GM18907 (cell line): Measurements from ENCODE around the gene FHL1.
"Not testable (repeated sequence)": the region's sequence is repeated elsewhere in the genome, so short reads cannot be mapped to it uniquely, and the experiment has no call there.

ENCODE experiments used
- ATAC-seq: cut with Tn5 transposase; IDR thresholded peaks from one replicate; pipeline ENCODE4 v1.9.1; 2021; ENCODE audit warnings: mild to moderate bottlenecking, moderate library complexity; ENCODE audit not compliant: unreplicated experiment

Gene FHL1

GRCh38 chrX:136146614-136147314, 569 bp upstream of the FHL1 start:
- ATAC-seq, result no peak

GRCh38 chrX:136147976-136148375, 643 bp downstream of the FHL1 start:
- no peak for ATAC-seq

DNA sequence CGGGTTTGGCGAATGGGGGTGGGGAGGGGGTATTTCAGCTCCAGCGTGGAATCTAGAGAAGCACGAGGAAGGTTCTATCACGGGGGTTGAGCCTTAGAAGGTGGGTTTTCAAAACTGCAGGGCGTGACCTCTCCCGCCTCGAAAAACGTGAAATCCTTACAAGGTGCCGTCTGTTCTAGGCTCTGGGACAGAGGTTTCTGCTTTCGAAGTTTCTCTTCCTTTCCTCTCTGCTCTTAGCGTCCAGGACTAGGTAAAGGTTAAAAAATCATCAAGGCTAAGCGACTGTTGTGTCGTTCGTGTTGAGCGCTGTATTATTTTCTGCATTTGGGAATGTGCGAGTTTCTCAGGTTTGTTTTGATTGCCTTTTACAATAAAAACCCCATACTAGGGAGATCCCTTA, 1.1 kb downstream of the FHL1 start:
- no peak for ATAC-seq

DNA sequence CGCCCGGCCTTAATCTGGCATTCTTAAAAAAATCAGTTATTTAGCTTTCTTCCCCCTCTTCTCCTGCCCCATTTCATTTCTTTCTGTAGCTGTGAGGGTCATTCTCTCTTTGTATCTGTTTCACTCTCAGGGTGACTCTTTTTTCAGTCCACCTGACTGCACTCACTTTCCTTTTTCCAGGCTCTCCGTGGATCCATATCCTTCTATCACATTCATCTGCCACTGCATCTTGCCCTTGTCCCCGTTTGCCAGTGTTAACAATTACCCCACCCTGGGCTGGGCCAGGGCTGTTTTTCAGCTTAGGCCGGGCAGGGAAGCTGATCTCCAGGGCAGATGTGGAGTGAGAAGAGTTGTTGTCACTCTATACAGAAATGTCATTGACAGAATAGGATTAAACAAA, 7.7 kb downstream of the FHL1 start:
- ATAC-seq, result no peak

- ATAC-seq, result no peak
Measured at GRCh38 chrX:136156560-136157117, 9.3 kb downstream of the FHL1 start.

DNA sequence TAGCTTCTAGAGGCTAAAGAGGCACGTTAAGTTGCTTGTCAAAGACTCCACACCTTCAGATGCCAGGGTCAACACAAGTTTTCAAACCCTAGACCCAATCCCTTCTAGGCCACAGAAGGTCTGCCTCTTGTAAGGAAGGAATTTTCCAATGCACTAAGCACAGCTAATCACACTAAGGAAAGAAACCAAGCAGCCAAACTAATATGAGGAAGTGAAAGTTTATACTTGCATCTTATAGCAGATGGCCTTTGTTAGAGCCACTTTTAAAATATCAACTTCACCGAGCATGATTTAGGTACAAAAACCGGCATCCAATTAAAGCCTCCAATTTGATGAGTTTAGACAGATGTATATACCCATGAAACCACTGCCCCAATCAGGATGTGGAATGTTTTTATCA, 9.9 kb downstream of the FHL1 start:
- ATAC-seq, result no peak

DNA sequence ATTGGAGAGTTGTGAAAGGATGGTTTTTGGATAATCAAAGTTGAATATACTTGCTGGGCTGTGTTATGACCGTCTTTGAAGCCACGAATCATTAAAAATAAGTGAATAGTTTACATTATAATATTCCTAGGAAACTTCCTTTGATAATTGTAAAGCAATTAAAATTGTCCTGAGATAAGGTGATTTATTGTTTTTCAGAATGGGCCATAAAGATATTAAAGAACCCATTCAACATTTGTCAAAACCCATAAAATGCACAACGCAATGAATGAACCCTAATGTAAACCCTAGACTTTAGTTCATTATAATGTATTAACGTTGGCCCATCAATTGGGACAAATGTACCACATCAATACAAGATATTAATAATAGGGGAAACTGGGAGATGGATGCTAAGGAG, 11.4 kb downstream of the FHL1 start:
- ATAC-seq, result no peak

- ATAC-seq, result no peak
Measured at GRCh38 chrX:136159611-136160025, 12.3 kb downstream of the FHL1 start.

DNA sequence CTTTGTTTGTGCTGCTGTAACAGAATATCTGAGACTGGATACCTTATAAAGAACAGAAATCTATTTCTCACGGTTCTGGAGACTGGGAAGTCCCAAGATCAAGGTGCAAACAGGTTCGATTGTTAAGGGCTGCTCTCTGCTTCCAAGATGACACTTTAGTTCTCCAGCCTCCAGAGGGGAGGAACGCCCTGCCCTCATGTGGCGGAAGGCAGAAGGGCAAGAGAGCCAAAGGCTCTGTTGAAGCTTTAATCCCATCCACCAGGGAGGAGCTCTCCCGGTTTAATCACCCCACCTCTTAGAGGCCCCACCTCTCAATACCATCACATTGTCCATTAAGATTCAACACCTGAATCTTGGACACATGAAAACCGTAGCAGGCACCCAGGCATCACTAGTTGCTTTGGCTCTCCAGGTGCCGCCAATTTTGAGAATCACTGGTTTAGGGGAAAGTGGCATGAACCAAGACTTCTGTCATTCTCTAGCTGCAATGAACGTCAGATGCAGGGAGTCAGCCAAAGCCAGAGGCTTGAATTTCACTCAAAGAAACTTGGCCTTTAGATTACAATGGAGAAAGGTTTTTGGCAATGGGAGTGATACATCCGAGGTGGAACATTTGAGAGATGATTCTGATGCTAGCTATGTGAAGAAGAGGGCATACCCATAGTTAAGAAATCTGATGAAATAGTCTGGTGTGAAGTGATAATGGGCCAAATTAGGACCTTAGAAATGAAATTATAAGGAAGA, 15.7 kb downstream of the FHL1 start:
- peak; percentile 77 for ATAC-seq

- ATAC-seq, result no peak
Measured at GRCh38 chrX:136163689-136164088, 16.4 kb downstream of the FHL1 start.

DNA sequence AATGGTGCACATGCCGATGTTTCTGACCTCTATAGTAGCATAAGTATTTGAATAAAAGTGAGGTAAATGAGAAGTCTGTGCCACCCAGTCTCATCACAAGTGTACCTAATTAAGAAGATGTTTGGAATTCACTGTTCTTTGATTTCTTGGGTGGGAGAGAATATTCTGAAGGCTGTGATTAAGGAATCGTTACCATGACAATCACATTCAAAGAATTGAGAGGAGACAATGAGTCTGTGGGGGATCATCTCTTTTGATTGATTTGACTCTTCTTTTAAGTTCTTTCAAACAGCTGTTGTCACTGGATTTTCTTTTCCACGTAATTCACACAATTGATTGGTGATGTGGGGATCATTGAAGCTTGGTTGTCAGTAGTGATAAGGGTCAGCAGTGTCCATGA, 18.1 kb downstream of the FHL1 start:
- ATAC-seq, result no peak

DNA sequence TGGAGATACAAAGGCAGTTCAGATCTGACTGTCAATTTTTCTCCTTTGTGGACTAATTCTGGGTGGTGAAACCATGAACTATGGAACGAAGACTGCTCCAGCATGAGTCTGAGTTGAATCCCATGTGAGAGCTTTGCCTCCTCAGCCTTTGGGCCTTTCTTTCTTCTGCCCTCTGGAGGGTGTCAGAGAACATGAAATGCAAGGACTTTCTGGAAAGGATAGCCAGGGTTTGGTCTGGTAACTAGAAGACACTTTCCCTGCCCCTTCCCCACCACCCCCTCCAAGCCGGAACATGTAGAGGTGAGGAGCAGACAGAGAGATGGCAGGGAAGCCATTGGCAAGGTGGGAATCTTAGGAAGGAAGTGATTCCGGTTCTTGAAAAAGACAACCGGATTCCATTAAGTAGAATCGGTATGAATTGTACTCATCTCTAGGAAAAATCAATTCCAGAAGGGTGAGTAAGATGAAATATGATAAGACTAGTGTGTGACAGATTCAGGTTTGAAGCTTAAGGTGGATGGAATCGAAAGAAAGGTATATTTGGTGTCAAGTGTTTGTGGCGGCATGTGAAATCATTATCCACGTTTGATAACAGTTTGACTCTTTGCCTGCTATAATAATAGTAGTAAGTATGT, 19.0 kb downstream of the FHL1 start:
- ATAC-seq, result no peak

DNA sequence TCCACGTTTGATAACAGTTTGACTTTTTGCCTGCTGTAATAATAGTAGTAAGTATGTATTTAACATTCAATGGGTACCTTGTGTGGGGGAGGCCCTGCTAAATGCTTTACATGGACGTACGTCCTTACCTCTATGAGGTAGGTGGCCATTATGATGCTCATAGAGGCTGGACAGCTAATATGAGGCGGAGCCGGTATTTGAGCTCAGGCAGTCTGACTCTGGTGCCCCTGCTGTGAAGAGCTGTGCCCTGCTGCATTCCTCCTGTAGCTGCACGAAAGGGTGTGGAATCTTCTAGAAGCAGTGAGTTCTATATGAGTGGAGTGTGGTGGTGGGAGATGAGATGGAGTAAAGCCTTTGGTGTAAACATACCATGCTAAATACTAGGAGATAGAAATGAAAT, 20.7 kb downstream of the FHL1 start:
- not testable (repeated sequence) for ATAC-seq

GRCh38 chrX:136168929-136169735, 21.8 kb downstream of the FHL1 start:
- no peak for ATAC-seq

DNA sequence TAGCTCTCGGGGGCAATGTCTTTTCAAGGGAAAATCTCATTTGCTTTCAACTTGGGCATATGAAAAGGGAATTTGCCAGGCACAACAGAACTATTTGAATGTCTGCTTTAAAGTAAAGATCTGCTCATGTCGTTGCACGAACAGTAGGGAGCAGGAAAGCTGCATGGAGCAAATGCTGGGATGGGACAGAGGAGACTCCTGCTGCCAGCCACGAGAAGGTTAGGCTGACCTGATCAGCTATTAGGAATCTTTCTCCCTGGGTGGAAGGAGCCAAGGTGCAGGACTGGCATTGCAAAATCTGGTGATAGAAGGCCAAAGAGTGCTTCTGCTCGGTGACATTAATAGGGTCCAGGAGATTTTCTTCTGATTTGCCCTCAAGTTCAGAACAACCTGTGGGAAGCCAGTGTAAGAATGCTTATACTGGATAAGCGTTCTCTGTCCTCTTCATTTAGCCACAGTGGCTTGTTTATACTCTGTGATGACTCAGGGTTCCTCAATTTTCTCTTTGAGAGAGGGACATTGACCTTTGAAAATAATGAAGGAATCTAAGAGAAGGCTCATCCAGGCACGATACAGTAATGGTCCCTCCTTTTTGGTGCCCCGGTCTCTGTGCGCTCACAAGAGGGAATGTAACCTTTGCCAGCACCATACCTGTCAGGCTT, 22.9 kb downstream of the FHL1 start:
- ATAC-seq, result no peak

DNA sequence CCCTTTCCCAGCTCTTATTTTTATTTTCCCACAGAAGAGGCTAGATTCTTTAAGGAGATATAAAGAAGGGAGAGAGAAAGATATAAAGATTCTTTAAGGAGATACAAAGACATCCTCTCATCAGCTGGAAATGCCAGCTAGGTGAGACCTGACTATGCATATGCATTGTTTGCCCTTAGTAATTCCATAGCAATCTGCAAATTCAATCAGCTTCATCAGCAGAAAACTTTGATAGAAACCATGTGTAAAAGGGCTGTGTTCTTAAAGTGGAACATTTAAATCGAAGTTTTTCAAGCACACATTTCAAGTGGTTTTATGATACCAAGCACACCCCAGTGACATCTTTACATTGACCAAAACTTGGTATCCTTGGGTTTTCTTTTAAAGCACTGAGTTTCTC, 24.1 kb downstream of the FHL1 start:
- no peak for ATAC-seq

DNA sequence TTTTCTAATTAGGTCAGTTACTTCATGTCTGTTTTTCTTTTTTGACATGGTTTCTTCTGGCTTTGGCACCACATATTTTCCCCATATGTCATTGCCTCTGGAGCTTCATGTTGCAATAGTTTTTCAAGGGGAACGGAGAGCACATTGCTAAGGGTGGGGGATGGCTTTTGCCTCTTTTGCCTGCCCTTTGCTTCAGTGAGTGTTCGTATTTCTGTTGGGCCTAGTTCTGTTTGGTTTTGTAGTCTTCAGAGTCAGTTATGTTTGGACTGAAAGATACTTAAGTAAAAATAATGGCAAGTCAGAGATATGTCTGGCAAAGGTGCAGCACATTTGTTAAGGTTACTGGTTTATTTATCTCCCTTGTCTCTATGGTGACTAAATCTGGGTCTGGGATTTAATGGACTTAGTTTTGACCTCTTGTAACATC, 29.1 kb downstream of the FHL1 start:
- no peak for ATAC-seq

DNA sequence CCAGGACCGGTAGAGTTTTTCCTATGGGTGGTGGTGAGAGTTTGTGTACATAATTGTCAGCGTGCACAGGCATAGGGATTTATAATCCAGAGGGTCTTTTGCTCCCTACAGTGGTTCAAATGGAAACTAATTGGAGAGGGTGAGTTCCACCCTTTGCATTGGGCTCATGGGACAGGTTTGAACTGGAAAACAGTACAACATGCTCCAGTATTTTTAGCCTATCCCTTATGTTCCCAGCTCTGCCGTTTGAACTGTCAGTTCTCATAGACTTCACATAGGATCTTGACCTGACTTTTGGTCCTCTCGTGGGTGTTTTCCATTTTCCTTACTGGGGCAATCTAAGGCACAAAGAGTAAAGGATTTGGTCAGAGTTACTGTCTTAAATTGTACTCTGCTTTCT, 31.8 kb downstream of the FHL1 start:
- ATAC-seq, result no peak

DNA sequence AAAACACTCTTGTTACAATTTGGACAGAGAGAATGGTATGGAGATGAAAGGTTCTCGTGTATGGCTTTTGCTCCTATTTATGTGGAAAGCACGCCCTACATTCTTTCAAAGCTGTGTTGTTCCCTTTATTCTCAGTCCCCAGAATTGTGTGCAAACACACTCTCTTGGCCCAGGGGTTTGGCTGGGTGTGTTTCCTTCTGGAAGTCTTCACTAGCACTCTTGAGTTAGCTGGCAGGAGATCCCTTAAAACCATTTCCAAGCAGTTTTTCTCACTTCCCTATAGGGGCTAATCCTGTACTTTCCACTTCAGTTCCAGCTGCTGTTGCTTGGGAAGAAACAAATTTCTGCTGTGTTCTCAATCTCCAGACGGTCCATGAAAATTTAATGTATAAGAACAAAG, 35.1 kb downstream of the FHL1 start:
- ATAC-seq, result no peak

DNA sequence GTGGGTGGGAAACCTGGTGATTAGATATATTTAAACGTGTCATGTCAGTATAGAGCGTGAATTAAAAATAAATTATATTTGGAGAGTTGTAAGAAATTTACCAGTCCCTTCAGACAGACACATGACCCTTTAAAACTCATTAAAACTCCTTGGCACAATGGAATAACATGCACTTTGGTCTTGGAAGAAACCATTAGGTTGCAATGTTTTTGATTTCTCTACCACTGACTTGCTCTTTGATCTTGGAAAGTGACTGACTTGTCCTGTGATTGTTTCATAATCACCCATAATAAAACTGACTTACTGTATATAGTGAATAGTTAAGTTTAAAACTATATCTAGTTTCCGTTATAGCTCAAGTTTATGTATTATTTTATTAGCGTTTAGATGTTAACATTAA, 35.8 kb downstream of the FHL1 start:
- no peak for ATAC-seq
